Aorta (tissue), 5 donors: ENCODE data around the gene CCDC40. TPM values are rescaled to one million over a fixed set of nuclear protein-coding genes. Genes with fewer than 3 reads are reported as not detected.

Experiments used
- ATAC-seq: fragments of 200-7000 bp; cut with Tn5 transposase; one replicate; pipeline ENCODE4 v1.9.1; 2022; ENCODE audit warnings: moderate library complexity; ENCODE audit not compliant: low FRiP score
- DNase-seq, 2 donors: peaks; one replicate each; pipeline ENCODE4 v3.0.0-alpha.2; 2020
- H3K27ac ChIP-seq, 2 donors: one replicate each; pipeline ENCODE4 v1.5.1; 2013; ENCODE audit warnings: low read length in 2 of 2, mild to moderate bottlenecking in 2 of 2, moderate library complexity in 2 of 2, control low read depth in 1 of 2, inconsistent platforms in 1 of 2, low read depth in 1 of 2
- H3K27me3 ChIP-seq, 2 donors: one replicate each; pipeline ENCODE4 v1.6.1; 2013; ENCODE audit warnings: control low read depth in 1 of 2, low read length in 1 of 2, mild to moderate bottlenecking in 1 of 2, moderate library complexity in 1 of 2; ENCODE audit not compliant: insufficient read depth in 2 of 2, control insufficient read depth in 1 of 2
- H3K36me3 ChIP-seq, 2 donors: one replicate each; pipeline ENCODE4 v1.6.1; 2013; ENCODE audit warnings: control low read depth in 1 of 2, low read length in 1 of 2, mild to moderate bottlenecking in 1 of 2; ENCODE audit not compliant: insufficient read depth in 2 of 2, control insufficient read depth in 1 of 2
- H3K4me1 ChIP-seq, 2 donors: one replicate each; pipeline ENCODE4 v1.6.1; 2013; ENCODE audit warnings: low read length in 2 of 2, control low read depth in 1 of 2, mild to moderate bottlenecking in 1 of 2, moderate library complexity in 1 of 2; ENCODE audit not compliant: insufficient read depth in 2 of 2, control insufficient read depth in 1 of 2
- H3K4me3 ChIP-seq, 2 donors: one replicate each; pipeline ENCODE4 v1.5.1; 2013; ENCODE audit warnings: low read length in 2 of 2, control low read depth in 1 of 2, mild to moderate bottlenecking in 1 of 2
- H3K9me3 ChIP-seq: one replicate; pipeline ENCODE4 v1.6.1; 2013; ENCODE audit warnings: mild to moderate bottlenecking, low read length; ENCODE audit not compliant: control insufficient read depth
- WGBS, 2 donors: extraction: QIAGEN DNeasy Blood & Tissue Kit; methylation state at CpG; one replicate each; pipeline ENCODE4 v1.1.7; 2013; 5-methylcytosine and 5-hydroxymethylcytosine counted together
- intact Hi-C, 2 donors: fragments of 100-400 bp; cut with DNase I; formaldehyde crosslinking; loops; one replicate each; pipeline versions ENCODE4 v1.14.2 to v1.15.0; 2022
- polyA plus RNA-seq, 2 donors: library from polyadenylated mRNA; stranded (reverse); fragments of 200-250 nt; gene quantifications; one replicate each; pipeline ENCODE4 v1.2.3, GENCODE V29; 2013
- total RNA-seq, 2 donors: library from RNA; stranded (reverse); fragmentation: NEBNext Ultra II Directional; extraction: Animal tissue kit (Norgen Biotek cat#: 25700); gene quantifications; one replicate each; pipeline ENCODE4 v1.2.1, GENCODE V29; 2021
- donor health status: healthy with polysubstance abuse.
- donor health status: Bipolar disorder and iron deficiency.
- donor health status: DM: no; HTN: no; CAD: no.
- donor health status: DM: no; HTN: no; CAD: no.
- donor health status: DM: yes; HTN: yes; CAD: no.

Gene CCDC40
- total and polyA plus RNA-seq, 4 donors, result 2.6 to 11.3 (median 5.1) TPM

- no peak overlapping the region for H3K4me3 ChIP-seq
- intact Hi-C loops, result loop anchor here in 1 of 2 donors (5.0 kb wide), 1 partner anchor 44 kb away; the partner anchor contains the start of gene EIF4A3
- H3K27me3 ChIP-seq, result no peaks in the 10 kb centered on the region
- H3K36me3 ChIP-seq, result no peaks in the 10 kb centered on the region
- H3K9me3 ChIP-seq, result no peaks in the 10 kb centered on the region
- no peak overlapping the region for H3K27ac ChIP-seq
- DNase-seq, result peak in 1 of 2 donors; percentile 78
- WGBS, 2 donors, result 83% methylated on average over 15 of the region's 15 CpGs
- ATAC-seq, result no peak
- H3K4me1 ChIP-seq, result no peaks in the 10 kb centered on the region
Observed at GRCh38 chr17:80102664-80103448, 66.4 kb downstream of the CCDC40 start.

- Histone ChIP-seq H3K36me3 (no peaks in the 10 kb centered on the region), H3K9me3 (no peaks in the 10 kb centered on the region), H3K27ac (no peak overlapping the region), H3K4me1 (no peaks in the 10 kb centered on the region), H3K4me3 (no peak overlapping the region), H3K27me3 (no peaks in the 10 kb centered on the region)
- intact Hi-C loops, result loop anchor here in 1 of 2 donors (5.0 kb wide), 1 partner anchor 44 kb away; the partner anchor contains the start of gene EIF4A3
- 93 to 94% methylated on average over 19 of the region's 19 CpGs for WGBS, 2 donors
- no peak for ATAC-seq
- DNase-seq, result peak; percentile 30 to 56
Observed at GRCh38 chr17:80103449-80104085, 67.1 kb downstream of the CCDC40 start.

DNA sequence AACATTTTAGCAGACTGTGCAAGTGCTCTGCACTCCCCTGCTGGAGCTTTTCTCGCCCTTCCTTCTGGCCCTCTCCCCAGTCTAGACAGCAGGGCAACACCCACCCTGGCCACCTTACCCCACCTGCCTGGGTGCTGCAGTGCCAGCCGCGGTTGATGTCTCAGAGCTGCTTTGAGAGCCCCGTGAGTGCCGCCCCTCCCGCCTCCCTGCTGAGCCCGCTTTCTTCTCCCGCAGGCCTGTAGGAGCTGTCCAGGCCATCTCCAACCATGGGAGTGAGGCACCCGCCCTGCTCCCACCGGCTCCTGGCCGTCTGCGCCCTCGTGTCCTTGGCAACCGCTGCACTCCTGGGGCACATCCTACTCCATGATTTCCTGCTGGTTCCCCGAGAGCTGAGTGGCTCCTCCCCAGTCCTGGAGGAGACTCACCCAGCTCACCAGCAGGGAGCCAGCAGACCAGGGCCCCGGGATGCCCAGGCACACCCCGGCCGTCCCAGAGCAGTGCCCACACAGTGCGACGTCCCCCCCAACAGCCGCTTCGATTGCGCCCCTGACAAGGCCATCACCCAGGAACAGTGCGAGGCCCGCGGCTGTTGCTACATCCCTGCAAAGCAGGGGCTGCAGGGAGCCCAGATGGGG is 68.0 kb downstream of the CCDC40 start:
- peak; percentile 35 to 57 for DNase-seq
- ATAC-seq, result no peak
- Histone ChIP-seq H3K9me3 (no peaks in the 10 kb centered on the region), H3K36me3 (no peaks in the 10 kb centered on the region), H3K4me3 (no peak overlapping the region), H3K4me1 (no peaks in the 10 kb centered on the region), H3K27me3 (no peaks in the 10 kb centered on the region), H3K27ac (no peak overlapping the region)
- intact Hi-C loops, result loop anchor here in 1 of 2 donors (5.0 kb wide), 1 partner anchor 43 kb away; the partner anchor contains the start of gene EIF4A3
- WGBS, 2 donors, result 56 to 63% methylated on average over 26 of the region's 26 CpGs

GRCh38 chr17:80104956-80105375 is 68.5 kb downstream of the CCDC40 start:
- DNase-seq (peak in 1 of 2 donors; percentile 63), ATAC-seq (no peak)
- 86 to 87% methylated on average over 18 of the region's 18 CpGs for WGBS, 2 donors
- Histone ChIP-seq H3K4me1 (no peaks in the 10 kb centered on the region), H3K36me3 (no peaks in the 10 kb centered on the region), H3K4me3 (no peak overlapping the region), H3K27me3 (no peaks in the 10 kb centered on the region), H3K27ac (no peak overlapping the region), H3K9me3 (no peaks in the 10 kb centered on the region)
- intact Hi-C loops, result loop anchor here in 1 of 2 donors (5.0 kb wide), 1 partner anchor 42 kb away; the partner anchor contains the start of gene EIF4A3

DNA sequence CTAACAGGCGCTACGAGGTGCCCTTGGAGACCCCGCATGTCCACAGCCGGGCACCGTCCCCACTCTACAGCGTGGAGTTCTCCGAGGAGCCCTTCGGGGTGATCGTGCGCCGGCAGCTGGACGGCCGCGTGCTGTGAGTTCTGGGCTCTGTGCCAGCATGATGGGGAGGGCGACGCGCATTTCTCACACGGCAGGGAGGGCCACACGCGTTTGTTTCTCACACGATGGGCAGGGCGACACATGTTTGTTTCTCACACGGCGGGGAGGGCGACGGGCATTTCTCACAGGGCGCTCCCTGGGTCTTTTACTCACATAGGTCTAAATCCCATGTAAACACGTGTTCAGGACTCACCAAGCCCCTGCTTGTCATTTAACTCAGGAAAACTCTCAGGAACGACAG is 69.3 kb downstream of the CCDC40 start:
- H3K27ac ChIP-seq, result no peak overlapping the region
- H3K27me3 ChIP-seq, result no peaks in the 10 kb centered on the region
- peak in 1 of 2 donors; percentile 67 for DNase-seq
- ATAC-seq, result no peak
- 40 to 61% methylated on average over 29 of the region's 29 CpGs for WGBS, 2 donors
- H3K36me3 ChIP-seq, result no peaks in the 10 kb centered on the region
- no peaks in the 10 kb centered on the region for H3K4me1 ChIP-seq
- H3K9me3 ChIP-seq, result no peaks in the 10 kb centered on the region
- no peak overlapping the region for H3K4me3 ChIP-seq
- intact Hi-C loops, result no loop called here

- Histone ChIP-seq H3K4me3 (no peak overlapping the region), H3K9me3 (no peaks in the 10 kb centered on the region), H3K27me3 (no peaks in the 10 kb centered on the region), H3K36me3 (no peaks in the 10 kb centered on the region), H3K4me1 (no peaks in the 10 kb centered on the region), H3K27ac (no peak overlapping the region)
- DNase-seq (peak in 1 of 2 donors; percentile 51), ATAC-seq (no peak)
- intact Hi-C loops, result no loop called here
- WGBS, 2 donors, result 72 to 83% methylated on average over 10 of the region's 10 CpGs
Observed at GRCh38 chr17:80106176-80106575, 69.7 kb downstream of the CCDC40 start.

DNA sequence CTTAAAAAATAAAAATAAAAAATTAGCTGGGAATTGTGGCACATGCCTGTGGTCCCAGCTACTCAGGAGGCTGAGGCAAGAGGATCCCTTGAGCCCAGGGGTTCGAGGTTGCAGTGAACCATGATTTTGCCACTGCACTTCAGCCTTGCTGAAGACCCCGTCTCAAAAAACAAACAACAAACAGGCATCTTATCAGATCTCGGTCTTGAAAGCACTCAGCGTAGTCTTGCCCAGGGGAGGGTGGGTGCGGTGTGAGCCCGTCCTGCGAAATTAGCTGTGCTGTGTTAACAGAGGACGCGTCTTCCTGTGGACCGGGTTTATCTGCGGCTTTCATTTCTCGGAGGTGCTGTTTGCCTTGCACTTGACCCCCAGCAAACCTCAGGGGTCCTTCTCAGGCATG is 70.3 kb downstream of the CCDC40 start:
- no peak overlapping the region for H3K27ac ChIP-seq
- ATAC-seq, result no peak
- 85 to 91% methylated on average over 12 of the region's 12 CpGs for WGBS, 2 donors
- H3K36me3 ChIP-seq, result no peaks in the 10 kb centered on the region
- no peaks in the 10 kb centered on the region for H3K27me3 ChIP-seq
- peak in 1 of 2 donors; percentile 36 for DNase-seq
- no peak overlapping the region for H3K4me3 ChIP-seq
- no peaks in the 10 kb centered on the region for H3K9me3 ChIP-seq
- H3K4me1 ChIP-seq, result no peaks in the 10 kb centered on the region
- intact Hi-C loops, result no loop called here

GRCh38 chr17:80107231-80108021 is 71.0 kb downstream of the CCDC40 start:
- H3K4me1 ChIP-seq, result no peaks in the 10 kb centered on the region
- peak in 1 of 2 donors; percentile 74 for DNase-seq
- H3K27me3 ChIP-seq, result no peaks in the 10 kb centered on the region
- H3K27ac ChIP-seq, result no peak overlapping the region
- no peak for ATAC-seq
- 93 to 94% methylated on average over 40 to 46 of the region's 46 CpGs for WGBS, 2 donors
- no peak overlapping the region for H3K4me3 ChIP-seq
- H3K9me3 ChIP-seq, result no peaks in the 10 kb centered on the region
- H3K36me3 ChIP-seq, result no peaks in the 10 kb centered on the region
- intact Hi-C loops, result no loop called here
